HG03571 (cell line): Measurements from ENCODE around the gene GRK7.
A peak's percentile ranks its signal among the peaks of the same experiment; 100 is the strongest.
"Not testable (repeated sequence)": the region's sequence is repeated elsewhere in the genome, so short reads cannot be mapped to it uniquely, and the experiment has no call there.

Source experiments
- ATAC-seq: cut with Tn5 transposase; IDR thresholded peaks from one replicate; pipeline ENCODE4 v1.9.1; 2021; ENCODE audit not compliant: unreplicated experiment

GRK7 gene

DNA sequence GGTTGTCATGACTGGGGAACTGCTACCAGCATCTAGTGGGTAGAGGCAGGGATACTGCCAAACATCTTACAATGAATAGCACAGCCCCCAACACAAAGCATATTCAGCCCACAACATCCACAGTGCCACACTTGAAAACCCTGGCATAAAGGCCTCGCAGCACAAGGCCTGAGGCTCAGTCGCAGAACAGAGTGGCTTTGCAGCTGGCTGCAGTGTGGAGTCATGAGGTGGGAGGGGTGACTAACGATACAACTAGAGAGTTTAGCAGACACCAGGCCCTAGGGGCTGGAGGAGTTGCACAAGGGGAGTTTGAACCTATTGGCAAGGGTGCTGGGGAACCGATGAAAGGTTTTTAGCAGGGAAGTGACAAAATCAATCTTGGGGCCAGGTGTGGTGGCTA is 32.1 kb downstream of the GRK7 start:
- no peak for ATAC-seq

DNA sequence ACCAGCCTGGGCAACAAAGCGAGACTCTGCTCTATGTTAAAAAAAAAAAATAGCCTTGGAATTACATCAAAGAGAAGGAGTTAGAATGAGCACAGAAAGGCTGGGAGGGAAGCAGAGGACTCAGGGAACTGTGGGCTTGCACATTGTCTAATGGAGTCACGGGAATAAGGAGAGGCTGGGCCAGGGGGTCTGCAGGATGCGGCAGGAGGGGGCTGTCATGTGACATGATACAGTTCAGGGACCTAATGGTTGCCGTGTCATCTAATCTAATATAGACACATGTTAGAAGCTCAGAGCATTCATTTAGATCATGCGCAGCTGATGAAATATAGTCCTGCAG is 32.5 kb downstream of the GRK7 start:
- ATAC-seq: no peak

DNA sequence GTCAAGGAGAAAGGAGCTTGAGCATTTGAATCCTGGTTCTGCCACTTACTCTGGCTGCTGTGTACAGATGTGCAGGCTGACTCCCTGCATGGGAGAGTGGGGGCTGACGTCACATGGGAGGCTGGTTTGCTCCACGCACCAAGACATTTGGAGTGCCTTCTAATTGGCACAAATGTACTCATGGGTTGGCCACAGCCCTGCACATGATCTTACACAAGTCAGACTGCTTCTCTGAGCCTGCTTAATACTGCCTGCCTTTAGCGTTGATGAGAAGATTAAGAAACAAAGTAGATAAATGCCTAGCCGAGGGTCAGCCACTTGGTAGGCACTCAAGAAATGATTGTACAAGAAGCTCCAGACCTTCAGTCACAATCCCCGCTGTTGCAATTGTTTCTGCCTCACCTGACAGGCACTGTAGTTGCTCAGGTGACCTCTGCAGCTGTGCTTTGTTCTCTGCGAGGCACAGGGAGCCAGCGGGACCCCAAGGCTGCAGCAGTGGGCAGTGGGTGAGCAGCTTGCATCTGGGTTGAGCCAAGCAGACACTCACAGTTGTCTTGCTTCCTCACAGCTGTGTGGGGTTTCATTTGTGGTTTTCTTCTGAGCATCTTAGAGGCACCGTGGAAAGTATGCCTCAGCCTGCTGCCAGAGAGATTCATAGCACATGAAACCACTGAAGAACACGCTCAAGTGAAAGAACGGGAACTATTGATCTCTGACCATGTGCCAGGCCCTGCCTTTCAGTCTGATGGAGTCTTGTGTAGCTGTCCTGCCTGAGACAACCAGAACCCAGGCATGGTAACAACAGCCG is 33.1 kb downstream of the GRK7 start:
- ATAC-seq: peak; percentile 96

DNA sequence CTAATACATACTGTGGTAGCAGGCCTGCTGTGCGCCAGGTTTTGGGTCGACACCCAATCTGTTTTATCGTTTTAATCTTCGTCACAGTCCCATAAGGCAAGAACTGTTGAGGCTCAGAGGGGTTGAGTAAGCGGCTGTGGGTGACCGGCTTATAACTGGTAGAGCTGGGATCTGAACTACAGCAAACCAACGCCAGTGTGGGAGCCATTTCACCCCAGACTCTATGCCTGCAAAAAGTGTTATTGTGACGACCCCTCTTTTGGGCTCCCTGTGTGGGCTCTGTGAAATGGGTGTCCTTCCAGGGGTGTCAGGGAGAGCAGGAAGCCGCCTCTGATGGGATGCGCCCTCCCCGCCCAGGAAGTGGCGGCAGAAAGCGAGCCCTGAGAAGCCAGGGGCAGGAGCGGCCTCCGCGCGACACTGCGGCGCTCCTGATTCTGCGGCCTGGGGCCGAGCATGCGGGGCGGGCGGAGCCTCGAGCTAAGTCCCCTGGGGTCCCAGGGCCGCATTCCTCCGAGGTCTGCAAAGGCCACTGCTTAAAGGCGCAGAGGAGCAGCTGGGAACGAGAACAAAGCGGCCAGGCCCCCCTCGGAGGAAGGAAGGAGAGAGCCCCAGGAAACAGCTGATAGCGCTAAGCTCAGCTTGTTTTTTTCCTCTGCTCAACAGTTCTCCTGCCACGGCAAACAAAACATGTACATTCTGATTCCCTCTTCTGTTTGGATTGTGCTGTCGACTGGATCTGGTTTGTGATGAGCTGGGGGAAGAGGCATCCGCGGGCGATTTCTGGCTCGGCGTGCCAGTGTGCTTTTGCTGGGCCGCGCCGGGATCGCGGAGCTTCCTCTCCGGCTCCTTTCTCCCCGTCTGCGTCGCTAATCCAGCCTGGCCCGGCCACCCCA is 33.9 kb downstream of the GRK7 start:
- no peak for ATAC-seq

DNA sequence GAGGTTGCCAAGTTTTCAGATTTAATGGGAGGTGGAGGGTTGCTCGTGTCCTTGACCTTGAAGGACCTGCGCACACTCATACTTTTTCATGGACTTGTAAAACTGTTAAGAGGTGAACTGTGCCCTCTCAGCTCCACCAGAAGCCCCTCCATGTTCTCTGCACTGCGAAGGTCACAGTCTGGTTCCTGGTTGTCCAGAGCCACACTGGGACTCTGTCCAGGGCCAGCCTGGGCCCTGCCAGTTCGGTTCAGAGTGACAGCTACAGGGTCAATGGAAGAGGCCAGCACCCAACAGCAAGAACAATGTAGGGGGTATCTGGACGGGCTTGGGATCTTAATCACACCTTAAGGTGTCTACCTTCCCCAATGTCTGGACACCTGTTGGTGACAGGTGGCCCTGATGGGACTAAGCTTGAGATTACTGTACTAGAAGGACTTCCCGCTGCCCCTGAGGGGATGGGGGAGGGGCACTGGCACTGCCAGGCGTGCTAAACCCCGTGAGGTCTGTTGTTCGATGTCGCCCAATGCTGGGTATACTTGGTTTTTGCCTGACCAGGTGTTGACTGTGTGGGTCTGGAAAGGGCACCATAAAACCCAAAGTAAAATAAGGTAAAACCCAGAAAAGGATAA is 34.7 kb downstream of the GRK7 start:
- ATAC-seq: no peak

DNA sequence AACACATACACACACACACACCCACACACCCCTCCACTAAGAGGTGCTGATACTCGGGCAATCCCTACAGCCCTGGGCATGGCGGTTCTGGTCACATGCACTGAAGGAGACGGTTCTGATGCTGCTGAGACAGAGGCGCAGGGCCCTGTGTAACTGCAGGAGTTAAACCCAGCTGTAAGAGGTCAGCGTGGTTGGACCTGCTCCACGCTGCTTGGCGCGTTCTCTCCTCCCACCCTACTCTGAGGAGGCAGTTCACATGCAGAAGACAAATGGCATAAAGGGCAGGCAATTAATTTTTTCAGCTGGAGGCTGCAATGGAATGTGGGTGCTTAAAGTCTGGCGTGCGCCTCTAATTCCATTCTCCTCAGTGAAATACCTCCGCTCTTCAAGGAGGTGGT is 35.2 kb downstream of the GRK7 start:
- no peak for ATAC-seq

DNA sequence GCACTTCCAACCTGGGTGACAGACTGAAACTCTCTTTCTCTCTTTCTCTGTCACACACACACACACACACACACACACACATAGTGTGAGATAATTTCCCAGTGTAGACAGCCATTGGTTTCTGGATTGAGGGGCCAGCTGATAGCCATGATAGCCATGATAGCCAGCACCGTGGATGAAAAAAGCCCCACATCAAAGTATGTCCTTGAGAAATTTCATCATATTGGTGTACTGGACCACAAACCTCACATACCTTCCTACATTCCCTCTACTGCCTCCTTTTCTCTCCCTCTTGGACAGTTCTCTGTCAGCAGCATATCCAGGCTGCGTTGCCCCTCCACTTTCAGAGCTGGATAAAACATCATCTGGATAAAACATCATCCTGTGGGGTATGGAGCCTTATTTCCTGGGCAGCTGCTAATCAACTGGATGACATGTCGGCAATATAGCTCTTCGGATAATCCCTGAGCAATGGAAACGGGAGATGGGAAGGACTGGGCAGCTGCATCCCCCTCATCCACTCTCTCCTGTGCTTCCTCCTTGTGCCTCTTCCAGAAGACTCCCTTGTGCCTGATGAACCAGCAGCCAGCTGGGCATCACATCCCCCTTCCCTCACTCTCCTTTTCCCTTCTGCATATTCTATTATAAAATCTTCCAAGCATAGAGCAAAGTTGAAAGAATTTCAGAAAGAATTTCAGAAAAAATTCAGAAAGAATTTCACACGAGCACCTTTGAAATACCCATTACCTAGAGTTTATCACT is 39.3 kb downstream of the GRK7 start:
- no peak for ATAC-seq

DNA sequence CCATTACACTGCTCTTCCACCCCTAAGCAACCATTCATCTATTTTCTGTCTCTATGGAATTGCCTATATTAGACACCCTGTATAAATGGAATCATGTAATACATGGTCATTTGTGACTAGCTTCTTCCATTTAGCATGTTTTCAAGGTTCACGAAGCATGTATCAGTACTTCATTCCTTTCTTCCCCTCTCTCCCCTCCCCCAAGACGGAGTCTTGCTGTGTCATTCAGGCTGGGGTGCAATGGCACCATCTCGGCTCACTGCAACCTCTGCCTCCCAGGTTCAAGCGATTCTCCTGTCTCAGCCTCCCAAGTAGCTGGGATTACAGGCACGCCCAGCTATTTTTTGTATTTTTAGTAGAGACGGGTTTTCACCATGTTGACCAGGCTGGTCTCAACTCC is 40.3 kb downstream of the GRK7 start:
- not testable (repeated sequence) for ATAC-seq

DNA sequence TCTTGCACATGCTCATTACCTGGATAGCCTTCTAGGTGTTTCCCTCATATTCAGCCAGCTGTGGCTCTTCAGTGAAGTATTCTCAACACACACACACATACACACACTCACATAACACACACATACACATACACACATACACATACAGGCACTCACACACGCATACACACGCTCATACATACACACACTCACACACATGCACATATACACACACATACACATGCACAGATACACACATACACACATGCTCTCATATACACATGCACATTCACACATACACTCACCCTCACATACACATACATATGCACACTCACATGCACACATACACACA is 41.2 kb downstream of the GRK7 start:
- ATAC-seq: no peak

DNA sequence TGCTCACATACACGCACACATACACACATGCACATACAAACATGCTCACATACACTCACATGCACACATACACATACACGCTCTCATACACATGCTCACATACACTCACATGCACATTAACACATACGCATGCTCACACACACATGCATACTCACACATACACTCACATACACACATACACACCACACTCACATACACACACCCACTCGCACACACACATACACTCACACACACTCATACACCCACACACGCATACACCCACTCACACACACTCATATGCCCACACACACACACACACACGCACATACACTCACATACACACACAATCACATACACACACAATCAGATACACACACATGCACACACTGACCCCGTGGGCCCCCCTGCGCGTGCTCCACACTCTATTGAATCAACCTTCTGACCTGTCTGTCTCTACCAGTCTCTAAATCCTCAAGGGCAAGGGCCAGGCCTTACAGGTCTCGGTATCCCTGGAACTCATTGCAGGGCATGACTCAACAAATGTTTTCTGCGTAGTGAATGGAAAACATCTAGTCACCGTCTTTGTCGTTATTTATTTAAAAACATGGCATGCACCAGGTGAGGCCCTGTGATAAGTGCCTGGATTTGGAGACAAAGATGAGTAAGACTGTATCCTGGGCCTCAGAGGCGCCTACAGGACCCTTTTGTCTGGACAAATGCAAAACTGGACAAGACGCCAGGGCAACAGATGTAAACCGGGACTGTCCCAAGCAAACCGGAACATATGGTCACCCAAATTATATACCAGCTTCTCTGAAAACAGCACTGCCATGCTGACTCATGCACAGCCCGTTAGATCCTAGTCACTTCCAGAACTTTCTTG is 41.8 kb downstream of the GRK7 start:
- ATAC-seq: no peak

DNA sequence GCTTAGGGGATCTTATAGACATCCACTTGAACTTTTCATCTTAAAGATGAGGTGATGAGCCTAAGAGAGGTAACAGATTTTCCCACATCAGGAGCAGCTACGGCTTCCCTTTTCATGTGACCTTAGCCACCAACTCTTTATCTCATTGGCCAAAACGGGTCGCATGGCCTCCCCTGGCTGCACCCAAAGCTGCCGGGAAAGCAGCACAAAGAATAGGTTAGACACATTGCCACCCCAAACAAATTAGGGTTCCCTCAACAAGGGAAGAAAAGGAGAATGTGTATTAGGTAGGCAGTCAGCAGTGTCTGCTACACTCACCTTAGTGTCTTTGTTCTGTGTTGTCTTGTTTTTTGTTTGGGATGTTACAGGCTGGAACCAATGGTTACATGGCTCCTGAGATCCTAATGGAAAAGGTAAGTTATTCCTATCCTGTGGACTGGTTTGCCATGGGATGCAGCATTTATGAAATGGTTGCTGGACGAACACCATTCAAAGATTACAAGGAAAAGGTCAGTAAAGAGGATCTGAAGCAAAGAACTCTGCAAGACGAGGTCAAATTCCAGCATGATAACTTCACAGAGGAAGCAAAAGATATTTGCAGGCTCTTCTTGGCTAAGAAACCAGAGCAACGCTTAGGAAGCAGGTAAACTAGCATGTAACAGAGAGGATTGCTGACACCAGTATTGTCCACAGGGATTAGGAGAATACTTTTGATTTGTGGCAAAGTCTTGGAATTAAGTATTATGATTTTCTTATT is 44.2 kb downstream of the GRK7 start:
- ATAC-seq: no peak

DNA sequence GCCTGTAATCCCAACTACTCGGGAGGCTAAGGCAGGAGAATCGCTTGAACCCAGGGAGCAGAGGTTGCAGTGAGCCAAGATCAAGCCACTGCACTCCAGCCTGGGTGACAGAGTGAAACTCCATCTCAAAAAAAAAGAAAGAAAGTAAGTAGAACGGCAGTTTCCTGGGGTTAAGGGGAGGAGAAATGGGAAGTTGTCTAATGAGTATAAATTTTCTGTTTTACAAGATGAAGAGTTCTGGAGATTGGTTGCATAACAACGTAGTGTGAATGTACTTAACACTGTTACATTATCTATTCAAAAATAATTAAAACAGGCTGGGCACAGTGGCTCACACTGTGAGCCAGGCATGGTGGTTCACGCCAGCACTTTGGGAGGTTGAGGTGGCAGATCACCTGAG is 45.4 kb downstream of the GRK7 start:
- ATAC-seq: no peak

DNA sequence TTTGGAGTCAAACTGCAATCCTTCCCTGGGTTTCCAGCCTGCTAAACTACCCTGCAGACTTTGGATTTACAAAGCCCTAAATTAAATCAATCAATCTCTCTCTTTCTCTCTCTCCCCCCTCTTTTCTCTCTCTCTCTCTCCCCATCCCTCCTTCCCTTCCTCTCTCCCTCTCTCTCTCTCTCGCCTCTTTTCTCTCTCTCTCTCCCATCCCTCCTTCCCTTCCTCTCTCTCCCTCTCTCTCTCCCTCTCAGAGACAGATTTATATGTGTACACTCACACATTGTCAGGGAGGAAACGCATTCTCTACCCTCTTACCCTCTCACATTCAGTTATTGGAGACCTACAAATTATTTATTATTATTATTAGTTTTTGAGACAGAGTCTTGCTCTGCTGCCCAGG is 47.0 kb downstream of the GRK7 start:
- no peak for ATAC-seq

DNA sequence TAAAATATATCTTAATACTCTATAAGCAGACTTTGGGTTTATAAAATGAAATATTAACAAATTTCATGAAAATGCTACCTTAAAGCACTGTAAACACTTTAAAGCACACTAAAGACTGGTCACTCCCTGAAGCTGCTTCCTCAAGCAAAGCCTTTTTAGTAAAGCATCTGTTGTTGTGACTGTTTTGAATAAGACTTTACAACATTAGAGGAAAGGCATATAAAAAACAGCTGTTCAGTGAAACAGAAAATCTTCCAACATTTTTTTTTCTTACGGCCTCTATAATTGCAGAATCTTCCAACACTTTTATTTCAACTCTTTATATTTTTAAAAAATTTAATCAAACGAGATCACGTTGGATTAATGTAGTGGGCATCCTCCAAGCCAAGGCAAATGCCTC is 48.1 kb downstream of the GRK7 start:
- ATAC-seq: no peak

DNA sequence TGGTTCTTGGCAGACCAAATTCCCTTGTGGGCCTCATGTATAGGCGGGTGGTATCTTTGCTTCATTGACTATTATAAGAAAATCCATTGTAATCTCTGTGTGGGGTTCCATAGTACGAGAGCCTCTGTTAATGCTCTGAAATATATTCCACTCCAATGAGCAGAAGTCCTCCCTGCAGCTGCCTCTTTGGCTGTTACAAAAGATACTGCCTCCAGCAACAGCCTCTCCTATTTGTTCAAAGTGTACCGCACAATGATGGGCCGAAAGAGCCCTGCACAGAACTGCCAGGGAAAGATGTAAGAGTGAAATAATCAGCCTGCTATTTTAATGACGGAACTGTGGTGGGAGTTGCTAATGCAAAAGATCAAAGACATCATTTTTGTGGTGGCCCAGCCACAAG is 48.9 kb downstream of the GRK7 start:
- ATAC-seq: no peak

DNA sequence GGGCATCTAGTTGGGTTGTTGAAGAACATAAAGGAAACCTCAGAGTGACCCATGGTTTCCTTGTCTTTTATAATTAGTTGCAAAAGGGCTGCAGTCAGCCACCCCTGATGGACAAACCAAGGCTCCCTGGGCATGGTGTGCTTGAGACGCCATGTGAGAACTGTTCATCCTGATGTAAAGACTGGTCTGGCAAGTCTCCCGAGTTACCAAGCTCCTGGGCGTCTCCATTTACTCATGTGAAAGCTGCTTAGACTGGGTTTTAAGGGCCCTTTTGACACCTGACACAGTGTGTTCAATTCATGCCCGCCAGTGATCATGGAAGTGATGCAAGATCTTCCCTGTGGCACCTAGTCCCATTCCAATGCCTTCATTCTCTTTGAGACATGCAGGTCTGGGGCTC is 49.4 kb downstream of the GRK7 start:
- ATAC-seq: no peak
